Smooth muscle cell (in vitro differentiated cells): Measurements from ENCODE around the gene PPM1G. TPM values are rescaled to one million over a fixed set of nuclear protein-coding genes. Genes with fewer than 3 reads are reported as not detected.

Experiments
- DNase-seq: peaks from one replicate; lab custom pipeline; 2025; ENCODE audit not compliant: unreplicated experiment; lab: John Stamatoyannopoulos, UW
- H2AFZ ChIP-seq: fragments of 200-600 bp; sonication (generic); 2 replicates; pipeline ENCODE4 v1.6.0; 2016; ENCODE audit warnings: antibody characterized with exemption, low read depth, mild to moderate bottlenecking
- H3F3A ChIP-seq: fragments of 200-600 bp; sonication (generic); 2 replicates; pipeline ENCODE4 v1.6.0; 2017; ENCODE audit warnings: antibody characterized with exemption, low read depth
- H3K27ac ChIP-seq: fragments of 200-600 bp; sonication (generic); 2 replicates; pipeline ENCODE4 v1.5.1; 2016; ENCODE audit warnings: low read depth, mild to moderate bottlenecking
- H3K27me3 ChIP-seq: fragments of 200-600 bp; sonication (generic); 2 replicates; pipeline ENCODE4 v1.6.1; 2016; ENCODE audit warnings: low read depth, mild to moderate bottlenecking
- H3K36me3 ChIP-seq: fragments of 200-600 bp; sonication (generic); 2 replicates; pipeline ENCODE4 v1.5.1; 2016; ENCODE audit warnings: low read depth
- H3K4me1 ChIP-seq: fragments of 200-600 bp; sonication (generic); 2 replicates; pipeline ENCODE4 v1.5.1; 2016; ENCODE audit warnings: low read depth
- H3K4me2 ChIP-seq: fragments of 200-600 bp; sonication (generic); 2 replicates; pipeline ENCODE4 v1.6.0; 2016; ENCODE audit warnings: mild to moderate bottlenecking
- H3K4me3 ChIP-seq: fragments of 200-600 bp; sonication (generic); 2 replicates; pipeline ENCODE4 v1.5.1; 2016; ENCODE audit warnings: mild to moderate bottlenecking
- H3K79me2 ChIP-seq: fragments of 200-600 bp; sonication (generic); 2 replicates; pipeline ENCODE4 v1.6.0; 2016; ENCODE audit warnings: low read depth, mild to moderate bottlenecking
- H3K9ac ChIP-seq: fragments of 200-600 bp; sonication (generic); 2 replicates; pipeline ENCODE4 v1.6.0; 2016; ENCODE audit warnings: low read depth
- H3K9me3 ChIP-seq: fragments of 200-600 bp; sonication (generic); replicated peaks from 2 replicates; pipeline ENCODE4 v1.5.1; 2016; ENCODE audit warnings: low read depth
- H4K20me1 ChIP-seq: fragments of 200-600 bp; sonication (generic); 2 replicates; pipeline ENCODE4 v1.6.0; 2016; ENCODE audit warnings: low read depth
- CTCF ChIP-seq: fragments of 200-600 bp; sonication (generic); IDR thresholded peaks from 2 replicates; pipeline ENCODE4 v1.5.1; 2017; ENCODE audit warnings: borderline replicate concordance, mild to moderate bottlenecking, antibody characterized with exemption; ENCODE audit not compliant: insufficient read depth, poor library complexity, severe bottlenecking
- WGBS: methylation state at CpG from one replicate; pipeline ENCODE4 v1.1.7; 2016; ENCODE audit warnings: low lambda C conversion rate; 5-methylcytosine and 5-hydroxymethylcytosine counted together
- polyA plus RNA-seq: library from polyadenylated mRNA; unstranded; fragments of >200 nt; fragmentation: Nextera tagmentation; extraction: Ambion mirVana; gene quantifications from 2 replicates; pipeline ENCODE4 v1.2.1, GENCODE V29; 2016
- total RNA-seq: library from RNA; depleted of rRNA; stranded (reverse); fragments of >200 nt; gene quantifications from 2 replicates; pipeline ENCODE4 v1.2.3, GENCODE V29; 2014

Gene PPM1G
- total and polyA plus RNA-seq, 2 experiments from 2014 or later, result 30.2 to 48.7 TPM

GRCh38 chr2:27379836-27380625 lies 29.4 kb downstream of the PPM1G start:
- Histone ChIP-seq H3K4me2 (peak overlapping the region; percentile 98), H3F3A (peaks cover 3% of the 10 kb centered on the region), H3K9me3 (no peaks in the 10 kb centered on the region), H3K4me1 (peaks cover 7% of the 10 kb centered on the region), H3K36me3 (peaks cover 4% of the 10 kb centered on the region), H3K79me2 (peaks cover 19% of the 10 kb centered on the region), H3K27me3 (no peaks in the 10 kb centered on the region), H4K20me1 (no peaks in the 10 kb centered on the region), H3K4me3 (peak overlapping the region; percentile 78), H3K27ac (peak overlapping the region; percentile 94), H3K9ac (peak overlapping the region; percentile 97), H2AFZ (no peak overlapping the region)
- DNase-seq, result no peak
- TF ChIP-seq CTCF, result no peak
- 5% methylated on average over 16 of the region's 35 CpGs for WGBS

GRCh38 chr2:27379383-27379835 lies 30.0 kb downstream of the PPM1G start:
- H3K4me1 ChIP-seq, result peaks cover 7% of the 10 kb centered on the region
- H3K36me3 ChIP-seq, result peaks cover 4% of the 10 kb centered on the region
- no peak for TF ChIP-seq CTCF
- H3K4me3 ChIP-seq, result peak overlapping the region; percentile 78
- peak overlapping the region; percentile 97 for H3K9ac ChIP-seq
- no peaks in the 10 kb centered on the region for H4K20me1 ChIP-seq
- peak overlapping the region; percentile 98 for H3K4me2 ChIP-seq
- peak overlapping the region; percentile 94 for H3K27ac ChIP-seq
- no peak for DNase-seq
- peaks cover 19% of the 10 kb centered on the region for H3K79me2 ChIP-seq
- peaks cover 3% of the 10 kb centered on the region for H3F3A ChIP-seq
- H2AFZ ChIP-seq, result no peak overlapping the region
- H3K9me3 ChIP-seq, result no peaks in the 10 kb centered on the region
- whole genome bisulfite sequencing, result 87% methylated on average over 2 of the region's 2 CpGs
- no peaks in the 10 kb centered on the region for H3K27me3 ChIP-seq

- Histone ChIP-seq H3K9ac (peak overlapping the region; percentile 97), H3K4me3 (peak overlapping the region; percentile 78)
- TF ChIP-seq CTCF, result no peak
Observed at GRCh38 chr2:27378809-27379290, 30.5 kb downstream of the PPM1G start.

More at GRCh38 chr2:27378809-27379290, 30.5 kb downstream of the PPM1G start:
- Histone ChIP-seq H3K4me1 (peaks cover 7% of the 10 kb centered on the region), H3K36me3 (no peaks in the 10 kb centered on the region), H3K27ac (peak overlapping the region; percentile 94), H2AFZ (no peak overlapping the region), H3K27me3 (no peaks in the 10 kb centered on the region), H3K79me2 (peaks cover 19% of the 10 kb centered on the region), H3K9me3 (no peaks in the 10 kb centered on the region), H4K20me1 (no peaks in the 10 kb centered on the region), H3K4me2 (peak overlapping the region; percentile 98), H3F3A (peaks cover 3% of the 10 kb centered on the region)
- DNase-seq, result no peak
- WGBS, result 93% methylated on average over 6 of the region's 9 CpGs
